Lower leg skin (tissue), 3 donors: Measurements from ENCODE around the gene SATB1.

Experiments
- CTCF ChIP-seq, 3 donors: fragments of 450-650 bp; IDR thresholded peaks; one replicate each; pipeline ENCODE4 v1.5.1; 2016; ENCODE audit warnings: antibody characterized with exemption in 3 of 3, mild to moderate bottlenecking in 3 of 3, moderate library complexity in 2 of 3
- POLR2A ChIP-seq, 2 donors: fragments of 450-650 bp; IDR thresholded peaks; one replicate each; pipeline ENCODE4 v1.6.1; 2016 to 2017; ENCODE audit warnings: antibody characterized with exemption in 2 of 2, mild to moderate bottlenecking in 1 of 2, moderate library complexity in 1 of 2

GRCh38 chr3:18454766-18455165, 29.6 kb upstream of the SATB1 start:
- no peak for TF ChIP-seq CTCF (IDR thresholded peaks at IDR 0.05)
- no peak for TF ChIP-seq POLR2A (IDR thresholded peaks at IDR 0.05)
